Cerebellar cortex (tissue), 1 donor: ENCODE results near the gene TEAD1.

Experiments used
- DNase-seq: peaks from one replicate; pipeline ENCODE4 v3.0.0-alpha.2; 2015; ENCODE audit warnings: low spot score

Gene TEAD1

GRCh38 chr11:12707500-12707880, 33.3 kb downstream of the TEAD1 start:
- no peak for DNase-seq

- no peak for DNase-seq
These were observed 37.3 kb downstream of the TEAD1 start for GRCh38 chr11:12711496-12711895.

- DNase-seq, result no peak
These were observed 37.9 kb downstream of the TEAD1 start for GRCh38 chr11:12712132-12712531.

- no peak for DNase-seq
These were observed 40.9 kb downstream of the TEAD1 start for GRCh38 chr11:12715131-12715530.

GRCh38 chr11:12715941-12716340, 41.7 kb downstream of the TEAD1 start:
- DNase-seq, result no peak

GRCh38 chr11:12716816-12717215, 42.6 kb downstream of the TEAD1 start:
- DNase-seq, result no peak

GRCh38 chr11:12717851-12718291, 43.6 kb downstream of the TEAD1 start:
- no peak for DNase-seq

- DNase-seq, result no peak
These were observed 45.0 kb downstream of the TEAD1 start for GRCh38 chr11:12719221-12719620.

GRCh38 chr11:12721816-12722604, 47.8 kb downstream of the TEAD1 start:
- no peak for DNase-seq

GRCh38 chr11:12723421-12724300, 49.4 kb downstream of the TEAD1 start:
- no peak for DNase-seq

GRCh38 chr11:12724301-12725054, 50.3 kb downstream of the TEAD1 start:
- no peak for DNase-seq

- DNase-seq, result no peak
These were observed 51.0 kb downstream of the TEAD1 start for GRCh38 chr11:12725055-12725862.

- no peak for DNase-seq
These were observed 51.9 kb downstream of the TEAD1 start for GRCh38 chr11:12725863-12726682.

GRCh38 chr11:12727563-12728211, 53.5 kb downstream of the TEAD1 start:
- DNase-seq, result no peak

- no peak for DNase-seq
These were observed 54.2 kb downstream of the TEAD1 start for GRCh38 chr11:12728417-12728816.

GRCh38 chr11:12729941-12730340, 55.7 kb downstream of the TEAD1 start:
- DNase-seq, result no peak

GRCh38 chr11:12731841-12732336, 57.7 kb downstream of the TEAD1 start:
- DNase-seq, result no peak

GRCh38 chr11:12733091-12733490, 58.9 kb downstream of the TEAD1 start:
- DNase-seq, result no peak

- DNase-seq, result no peak
These were observed 60.4 kb downstream of the TEAD1 start for GRCh38 chr11:12734625-12735024.

GRCh38 chr11:12735262-12735661, 61.0 kb downstream of the TEAD1 start:
- no peak for DNase-seq
